GM23248 (cell line): Measurements from ENCODE around the gene TAMALIN. TPM values are rescaled to one million over a fixed set of nuclear protein-coding genes. Genes with fewer than 3 reads are reported as not detected.

Source experiments
- DNase-seq: peaks from one replicate; pipeline ENCODE4 v3.0.0-alpha.2; 2015
- H2AFZ ChIP-seq: fragments of 200-600 bp; sonication (generic); 2 replicates; pipeline ENCODE4 v1.6.1; 2016; ENCODE audit warnings: antibody characterized with exemption
- H3F3A ChIP-seq: fragments of 200-600 bp; sonication (generic); 2 replicates; pipeline ENCODE4 v1.6.1; 2016; ENCODE audit warnings: mild to moderate bottlenecking, antibody characterized with exemption, mixed run types; ENCODE audit not compliant: insufficient read depth
- H3K27ac ChIP-seq: fragments of 200-600 bp; sonication (generic); 2 replicates; pipeline ENCODE4 v1.5.1; 2016; ENCODE audit warnings: mild to moderate bottlenecking
- H3K27me3 ChIP-seq: fragments of 200-600 bp; sonication (generic); replicated peaks from 2 replicates; pipeline ENCODE4 v1.6.1; 2016; ENCODE audit warnings: mild to moderate bottlenecking; ENCODE audit not compliant: insufficient read depth
- H3K36me3 ChIP-seq: fragments of 200-600 bp; sonication (generic); 2 replicates; pipeline ENCODE4 v1.6.1; 2016; ENCODE audit warnings: low read depth, mild to moderate bottlenecking
- H3K4me1 ChIP-seq: fragments of 200-600 bp; sonication (generic); 2 replicates; pipeline ENCODE4 v1.6.1; 2016; ENCODE audit warnings: mild to moderate bottlenecking; ENCODE audit not compliant: insufficient read depth
- H3K4me2 ChIP-seq: fragments of 200-600 bp; sonication (generic); one replicate; pipeline ENCODE4 v1.6.1; 2016; ENCODE audit warnings: mild to moderate bottlenecking; ENCODE audit not compliant: unreplicated experiment
- H3K4me3 ChIP-seq: fragments of 200-600 bp; sonication (generic); 2 replicates; pipeline ENCODE4 v1.5.1; 2016; ENCODE audit warnings: mild to moderate bottlenecking
- H3K79me2 ChIP-seq: fragments of 200-600 bp; sonication (generic); 2 replicates; pipeline ENCODE4 v1.6.1; 2016; ENCODE audit warnings: mild to moderate bottlenecking; ENCODE audit not compliant: insufficient read depth
- H3K9ac ChIP-seq: fragments of 200-600 bp; sonication (generic); 2 replicates; pipeline ENCODE4 v1.6.1; 2016; ENCODE audit warnings: mild to moderate bottlenecking
- H3K9me2 ChIP-seq: fragments of 200-600 bp; sonication (generic); 2 replicates; pipeline ENCODE4 v1.6.1; 2016; ENCODE audit warnings: mixed run types, mild to moderate bottlenecking, moderate library complexity; ENCODE audit not compliant: insufficient read depth
- H3K9me3 ChIP-seq: fragments of 200-600 bp; sonication (generic); one replicate; pipeline ENCODE4 v1.6.1; 2017; ENCODE audit warnings: low read depth
- H4K20me1 ChIP-seq: fragments of 200-600 bp; sonication (generic); 2 replicates; pipeline ENCODE4 v1.6.0; 2016; ENCODE audit not compliant: insufficient read depth
- EZH2 ChIP-seq: fragments of 200-600 bp; sonication (generic); IDR thresholded peaks from 2 replicates; pipeline ENCODE4 v1.6.1; 2018; ENCODE audit warnings: antibody characterized with exemption, mild to moderate bottlenecking; ENCODE audit not compliant: insufficient read depth, poor library complexity, severe bottlenecking
- EZH2phosphoT487 ChIP-seq: fragments of 200-600 bp; sonication (generic); IDR thresholded peaks from 2 replicates; pipeline ENCODE4 v1.6.1; 2018; ENCODE audit warnings: antibody characterized with exemption, moderate library complexity, mild to moderate bottlenecking, low read depth; ENCODE audit not compliant: insufficient read depth
- WGBS, 2 experiments: methylation state at CpG; one replicate each; pipeline ENCODE4 v1.1.6; 2015 to 2017; ENCODE audit warnings: low lambda C conversion rate in 2 of 2, low coverage in 1 of 2; ENCODE audit errors: missing lambda C conversion rate in 2 of 2; 5-methylcytosine and 5-hydroxymethylcytosine counted together
- in situ Hi-C: fragments of 300-500 bp; cut with MboI; formaldehyde crosslinking; loops from 2 replicates; pipeline ENCODE4 v1.15.0; 2020
- polyA plus RNA-seq: library from polyadenylated mRNA; unstranded; fragments of >200 nt; fragmentation: Nextera tagmentation; extraction: Ambion mirVana; gene quantifications from 2 replicates; pipeline ENCODE4 v1.2.1, GENCODE V29; 2016
- total RNA-seq: library from RNA; depleted of rRNA; stranded (reverse); fragments of >200 nt; shearing (Covaris generic); gene quantifications from 2 replicates; pipeline ENCODE4 v1.2.3, GENCODE V29; 2014

Gene TAMALIN
- total and polyA plus RNA-seq, 2 experiments from 2014 or later, result 2.2 TPM; not detected in 1

DNA sequence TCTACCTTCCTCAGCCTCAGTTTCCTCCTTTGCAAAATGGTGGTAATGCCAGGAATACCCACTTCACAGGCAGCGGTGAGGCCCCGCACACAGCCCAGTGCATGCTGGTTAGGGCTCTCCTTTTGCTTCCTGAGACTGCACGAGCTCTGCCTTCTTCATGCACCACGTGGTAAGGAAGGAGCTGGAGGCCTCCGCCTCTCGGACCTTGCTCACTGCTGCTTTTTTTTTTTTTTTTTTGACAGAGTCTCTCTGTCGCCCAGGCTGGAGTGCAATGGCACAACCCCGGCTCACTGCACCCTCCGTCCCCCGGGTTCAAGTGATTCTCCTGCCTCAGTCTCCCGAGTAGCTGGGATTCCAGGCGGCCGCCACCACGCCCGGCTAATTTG, 18.1 kb downstream of the TAMALIN start:
- Histone ChIP-seq H3K36me3 (no peaks in the 10 kb centered on the region), H3K27me3 (no peaks in the 10 kb centered on the region), H3K4me1 (peaks cover 4% of the 10 kb centered on the region; the same call in 1 of the 2 replicates), H3K9me2 (no peaks in the 10 kb centered on the region), H3K4me3 (no peak overlapping the region), H3K9me3 (no peaks in the 10 kb centered on the region), H3K9ac (no peak overlapping the region), H4K20me1 (no peaks in the 10 kb centered on the region), H3K27ac (no peak overlapping the region), H3K79me2 (no peaks in the 10 kb centered on the region), H2AFZ (0 out of 2 replicates have a peak overlapping the region, but pooled peaks have one; percentile 97), H3F3A (no peaks in the 10 kb centered on the region), H3K4me2 (no peak overlapping the region)
- no peak for TF ChIP-seq EZH2
- TF ChIP-seq EZH2phosphoT487, result no peak
- in situ Hi-C loops, result no loop called here
- DNase-seq, result no peak
- WGBS, 2 experiments, result 74 to 77% methylated on average over 14 to 15 of the region's 15 CpGs

DNA sequence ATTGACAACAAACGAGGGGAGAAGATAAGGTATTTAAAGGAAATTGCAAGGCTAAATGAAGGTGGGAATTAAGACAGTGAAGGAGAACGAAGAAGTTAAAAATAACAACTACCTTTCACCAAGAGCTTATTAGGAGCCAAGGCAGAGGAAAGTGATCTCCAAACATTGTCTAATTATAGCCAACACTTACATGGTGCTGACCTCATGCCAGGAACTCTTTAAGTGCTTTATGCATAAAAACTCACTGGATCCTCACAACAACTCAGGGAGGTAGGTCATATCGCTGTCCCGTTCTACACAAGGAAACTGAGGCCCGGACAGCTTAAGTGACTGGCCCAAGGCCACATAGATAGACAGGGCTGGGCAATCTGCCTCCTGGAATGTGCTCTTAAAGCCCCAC, 19.5 kb downstream of the TAMALIN start:
- Histone ChIP-seq H3F3A (no peaks in the 10 kb centered on the region), H3K9me3 (no peaks in the 10 kb centered on the region), H3K4me1 (peaks cover 4% of the 10 kb centered on the region; the same call in 1 of the 2 replicates), H3K9me2 (no peaks in the 10 kb centered on the region), H3K4me3 (no peak overlapping the region), H3K27me3 (no peaks in the 10 kb centered on the region), H3K36me3 (no peaks in the 10 kb centered on the region), H3K79me2 (no peaks in the 10 kb centered on the region), H3K9ac (peak overlapping the region; percentile 71; the same call in 1 of the 2 replicates), H4K20me1 (no peaks in the 10 kb centered on the region), H3K4me2 (no peak overlapping the region), H2AFZ (peak overlapping the region; percentile 97; the same call in 1 of the 2 replicates), H3K27ac (0 out of 2 replicates have a peak overlapping the region, but pooled peaks have one; percentile 11)
- no peak for DNase-seq
- in situ Hi-C loops, result no loop called here
- TF ChIP-seq EZH2 (no peak), EZH2phosphoT487 (no peak)
- 48 to 49% methylated on average over 5 of the region's 5 CpGs for WGBS, 2 experiments

DNA sequence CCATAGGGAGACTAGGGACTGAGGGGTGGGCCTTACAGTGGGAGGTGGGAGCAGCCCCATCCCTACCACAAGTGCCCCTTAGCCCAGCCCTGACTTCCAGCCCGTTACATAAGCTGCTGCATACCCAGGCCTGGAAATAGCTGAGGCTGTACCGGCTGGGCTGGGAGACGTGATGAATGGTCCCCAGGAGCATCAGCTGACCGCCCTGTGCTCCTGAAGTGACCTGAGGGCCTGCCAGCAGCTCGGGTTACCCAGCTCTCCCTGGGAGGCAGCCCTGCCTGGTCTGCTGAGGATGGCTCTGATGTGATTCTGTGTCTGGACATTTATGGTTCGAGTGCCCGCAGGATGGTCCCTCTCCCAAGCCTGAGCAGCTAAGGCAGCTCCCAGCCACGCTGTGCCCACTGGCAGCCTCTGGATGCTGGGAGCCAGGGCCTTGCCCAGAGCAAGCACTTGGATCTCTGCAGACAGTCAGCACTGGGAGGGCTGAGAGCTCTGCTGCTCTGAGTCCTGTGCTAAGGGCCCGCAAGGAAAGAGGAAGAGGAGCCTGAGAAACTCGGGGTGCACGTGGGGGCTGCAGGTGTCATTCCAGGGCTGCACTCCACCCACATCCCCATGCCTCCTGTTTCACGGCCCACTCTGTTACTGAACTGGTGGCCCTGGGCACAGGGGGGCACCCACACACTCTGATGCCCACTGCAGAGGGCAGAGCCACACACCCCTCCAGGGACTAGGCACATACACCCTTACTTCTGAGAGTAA, 20.5 kb downstream of the TAMALIN start:
- H3K27me3 ChIP-seq, result no peaks in the 10 kb centered on the region
- no peak for DNase-seq
- H3K36me3 ChIP-seq, result no peaks in the 10 kb centered on the region
- H3K4me3 ChIP-seq, result no peak overlapping the region
- no peaks in the 10 kb centered on the region for H4K20me1 ChIP-seq
- no peaks in the 10 kb centered on the region for H3K79me2 ChIP-seq
- no peak overlapping the region for H3K27ac ChIP-seq
- peaks cover 8% of the 10 kb centered on the region for H3K4me1 ChIP-seq
- H3K9me3 ChIP-seq, result no peaks in the 10 kb centered on the region
- no peak overlapping the region for H3K4me2 ChIP-seq
- H3F3A ChIP-seq, result peaks cover 6% of the 10 kb centered on the region
- WGBS, 2 experiments, result 75 to 80% methylated on average over 11 to 12 of the region's 12 CpGs
- no peaks in the 10 kb centered on the region for H3K9me2 ChIP-seq
- in situ Hi-C loops, result no loop called here
- H3K9ac ChIP-seq, result no peak overlapping the region
- TF ChIP-seq EZH2phosphoT487 (no peak), EZH2 (no peak)
- H2AFZ ChIP-seq, result no peak overlapping the region

DNA sequence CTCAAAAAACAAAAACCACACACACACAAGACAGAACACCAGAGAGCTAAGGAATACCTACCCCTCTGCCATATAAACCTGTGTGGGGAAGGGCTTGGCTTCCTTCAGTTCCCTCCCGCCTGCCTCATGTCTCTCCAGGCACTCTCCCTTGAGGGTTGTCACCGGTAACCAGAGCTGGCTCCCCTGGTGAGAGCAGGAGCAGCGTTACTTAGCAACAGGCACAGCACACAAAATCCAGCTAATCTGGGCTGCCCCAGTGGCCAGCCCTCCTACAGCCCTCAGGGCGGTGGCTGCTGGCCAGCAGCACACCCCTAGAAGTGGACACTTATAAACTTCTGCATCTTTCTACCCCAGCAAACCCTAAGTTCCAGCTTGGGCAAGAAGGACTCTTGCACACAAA, 22.9 kb downstream of the TAMALIN start:
- Histone ChIP-seq H3K27ac (no peak overlapping the region), H3K9ac (no peak overlapping the region), H4K20me1 (no peaks in the 10 kb centered on the region), H3K27me3 (no peaks in the 10 kb centered on the region), H3K79me2 (no peaks in the 10 kb centered on the region), H3K9me2 (no peaks in the 10 kb centered on the region), H3K36me3 (no peaks in the 10 kb centered on the region), H2AFZ (no peak overlapping the region), H3K4me1 (peaks cover 17% of the 10 kb centered on the region), H3K4me3 (no peak overlapping the region), H3F3A (peaks cover 10% of the 10 kb centered on the region), H3K4me2 (no peak overlapping the region), H3K9me3 (no peaks in the 10 kb centered on the region)
- 75 to 79% methylated on average over 4 of the region's 4 CpGs for WGBS, 2 experiments
- TF ChIP-seq EZH2phosphoT487, result no peak
- no peak for TF ChIP-seq EZH2
- DNase-seq, result peak; percentile 57
- in situ Hi-C loops, result no loop called here
